Epithelial cell of esophagus (primary cell): ENCODE data around the gene NR3C2.

Source experiments
- DNase-seq: peaks from one replicate; pipeline ENCODE4 v3.0.0; 2010; ENCODE audit warnings: low read depth
- H3K4me3 ChIP-seq: 2 replicates; pipeline ENCODE4 v1.5.1; 2011; ENCODE audit warnings: mild to moderate bottlenecking, low read length, control low read depth
- TF ChIP-seq, protein P1 (sequence below): IDR thresholded peaks from 2 replicates; pipeline ENCODE4 v1.5.1; 2011; ENCODE audit warnings: low read depth, mild to moderate bottlenecking, low read length, control low read depth, inconsistent platforms; ENCODE audit not compliant: insufficient read depth; ENCODE audit errors: missing control alignments

The NR3C2 gene

DNA sequence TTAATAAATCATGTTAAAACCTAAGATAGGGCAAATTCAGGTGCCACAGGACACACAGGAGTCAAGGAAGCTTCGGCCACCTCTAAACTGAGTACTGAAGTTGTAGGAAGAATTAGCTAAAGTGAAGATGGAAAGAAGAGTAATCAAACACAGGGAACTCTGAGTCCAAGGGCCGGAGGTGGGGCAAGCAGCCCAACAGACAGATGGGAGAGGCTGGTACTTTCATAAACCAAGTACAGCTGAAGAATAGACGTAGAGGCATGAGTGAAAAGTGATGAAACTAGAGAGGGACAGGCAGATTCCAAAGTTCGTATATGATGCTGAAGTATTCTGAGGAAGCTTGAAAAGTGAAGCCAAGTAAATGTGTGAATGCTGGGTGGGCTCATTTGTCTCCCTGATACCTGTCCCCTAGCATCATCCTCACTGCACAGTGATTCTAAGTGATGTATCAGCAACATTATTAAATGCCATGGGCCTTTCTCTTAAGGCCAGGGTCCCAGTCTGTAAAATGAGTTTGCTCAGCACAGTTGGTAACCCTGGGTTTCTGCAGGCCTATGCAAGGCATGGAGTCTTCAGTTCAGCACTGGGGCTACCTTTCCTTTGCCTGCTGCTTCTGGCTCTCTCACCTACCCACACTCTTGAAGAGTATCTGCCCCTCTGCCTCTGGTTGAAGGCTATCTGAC, 203.3 kb downstream of the NR3C2 start:
- TF ChIP-seq, protein P1, sequence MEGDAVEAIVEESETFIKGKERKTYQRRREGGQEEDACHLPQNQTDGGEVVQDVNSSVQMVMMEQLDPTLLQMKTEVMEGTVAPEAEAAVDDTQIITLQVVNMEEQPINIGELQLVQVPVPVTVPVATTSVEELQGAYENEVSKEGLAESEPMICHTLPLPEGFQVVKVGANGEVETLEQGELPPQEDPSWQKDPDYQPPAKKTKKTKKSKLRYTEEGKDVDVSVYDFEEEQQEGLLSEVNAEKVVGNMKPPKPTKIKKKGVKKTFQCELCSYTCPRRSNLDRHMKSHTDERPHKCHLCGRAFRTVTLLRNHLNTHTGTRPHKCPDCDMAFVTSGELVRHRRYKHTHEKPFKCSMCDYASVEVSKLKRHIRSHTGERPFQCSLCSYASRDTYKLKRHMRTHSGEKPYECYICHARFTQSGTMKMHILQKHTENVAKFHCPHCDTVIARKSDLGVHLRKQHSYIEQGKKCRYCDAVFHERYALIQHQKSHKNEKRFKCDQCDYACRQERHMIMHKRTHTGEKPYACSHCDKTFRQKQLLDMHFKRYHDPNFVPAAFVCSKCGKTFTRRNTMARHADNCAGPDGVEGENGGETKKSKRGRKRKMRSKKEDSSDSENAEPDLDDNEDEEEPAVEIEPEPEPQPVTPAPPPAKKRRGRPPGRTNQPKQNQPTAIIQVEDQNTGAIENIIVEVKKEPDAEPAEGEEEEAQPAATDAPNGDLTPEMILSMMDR = no peak
- no peak overlapping the region for H3K4me3 ChIP-seq
- DNase-seq = no peak

DNA sequence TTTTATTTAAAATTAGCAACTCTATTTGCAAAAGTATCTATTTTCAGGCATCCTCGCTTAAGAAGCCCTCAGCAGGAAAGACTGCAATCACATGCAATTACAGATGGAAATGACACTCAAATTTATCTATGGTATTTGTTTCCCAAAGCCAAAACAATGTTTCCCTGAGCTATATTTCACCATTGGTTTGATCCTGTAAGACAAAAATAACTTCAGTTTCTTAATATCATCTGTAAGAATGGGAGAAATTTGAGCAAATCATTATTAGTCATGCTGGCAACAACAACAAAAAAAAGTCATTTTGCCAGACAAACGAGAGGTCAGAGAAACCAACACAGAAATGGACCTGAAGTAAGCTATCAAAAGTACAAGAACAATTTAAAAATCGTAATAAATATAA, 204.1 kb downstream of the NR3C2 start:
- no peak overlapping the region for H3K4me3 ChIP-seq
- TF ChIP-seq, protein P1 = no peak
- no peak for DNase-seq

DNA sequence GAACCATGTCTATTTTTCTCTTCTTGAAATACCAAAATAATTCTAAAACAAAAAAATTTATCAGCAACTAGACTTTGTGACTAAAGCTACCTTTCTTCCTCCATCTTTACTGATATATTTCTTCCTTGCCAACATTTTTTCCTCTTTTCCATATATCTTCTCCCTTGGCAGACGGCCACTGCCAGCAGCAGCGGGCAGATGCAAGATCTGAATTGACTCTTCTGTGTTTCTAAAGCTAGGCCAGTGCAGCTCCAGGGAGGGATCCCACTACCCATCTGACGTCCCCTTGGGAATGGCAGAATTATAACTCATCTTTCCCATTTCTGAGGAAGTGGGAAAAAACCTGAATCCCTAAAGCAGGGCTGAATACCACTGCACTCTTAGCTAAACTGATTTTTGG, 206.4 kb downstream of the NR3C2 start:
- TF ChIP-seq, protein P1 = no peak
- DNase-seq = no peak
- H3K4me3 ChIP-seq = no peak overlapping the region

DNA sequence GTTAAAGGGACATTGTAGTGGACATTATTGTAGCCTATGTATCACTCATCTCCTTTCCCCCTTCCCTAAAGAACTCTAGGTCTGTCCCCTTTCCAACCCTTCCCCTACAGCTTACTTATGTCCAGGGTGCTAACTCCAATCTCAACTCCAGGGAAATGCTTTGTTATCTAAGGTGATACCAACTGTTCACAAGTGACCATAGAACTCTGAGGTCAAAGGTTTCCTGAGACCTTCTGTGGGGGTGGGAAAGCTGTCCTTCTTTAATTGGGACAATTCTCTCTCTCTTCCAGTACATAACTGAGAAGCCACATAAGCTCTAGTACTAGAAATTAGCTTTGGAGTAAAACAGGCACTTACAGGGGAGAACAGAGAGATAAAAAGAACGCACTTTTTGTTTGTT, 212.4 kb downstream of the NR3C2 start:
- no peak for DNase-seq
- TF ChIP-seq, protein P1 = no peak
- no peak overlapping the region for H3K4me3 ChIP-seq

DNA sequence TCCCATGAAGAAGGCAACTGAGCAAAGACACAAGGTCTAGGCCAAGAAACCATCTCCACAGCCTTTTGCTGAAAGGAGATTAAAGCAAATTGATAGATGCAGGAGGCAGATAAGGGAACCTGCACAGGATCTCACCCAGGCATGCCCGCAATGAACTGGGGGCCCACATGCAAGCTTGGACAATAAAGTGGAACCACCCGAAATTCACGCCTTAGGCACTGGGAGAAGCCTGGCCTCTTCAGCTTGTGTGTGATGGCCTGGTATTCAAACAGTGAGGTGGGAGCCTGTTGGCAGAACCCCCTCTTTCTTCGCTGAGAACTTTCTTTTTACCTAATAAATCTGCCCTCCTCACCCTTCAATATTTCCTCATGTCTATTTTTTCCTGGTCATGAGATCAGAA, 213.2 kb downstream of the NR3C2 start:
- H3K4me3 ChIP-seq = no peak overlapping the region
- TF ChIP-seq, protein P1 = no peak
- no peak for DNase-seq

DNA sequence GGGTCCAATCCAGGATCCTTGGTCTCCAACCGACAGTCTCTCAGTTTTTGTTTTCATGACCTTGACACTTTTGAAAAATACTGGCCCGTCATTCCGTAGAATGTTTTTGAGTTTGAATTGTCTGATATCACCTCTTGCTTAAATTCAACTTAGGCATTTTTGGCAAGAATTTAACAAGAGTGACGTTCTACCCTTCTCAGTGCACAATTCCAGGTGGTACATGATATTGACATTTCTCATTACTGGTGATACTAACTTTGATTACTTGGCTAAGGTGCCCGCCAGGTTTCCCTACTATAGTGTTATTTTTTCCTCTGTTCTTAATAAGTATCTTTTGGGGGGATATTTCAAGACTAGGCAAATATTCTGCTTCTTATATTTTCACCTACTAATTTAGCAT, 215.1 kb downstream of the NR3C2 start:
- TF ChIP-seq, protein P1 = no peak
- H3K4me3 ChIP-seq = no peak overlapping the region
- no peak for DNase-seq

DNA sequence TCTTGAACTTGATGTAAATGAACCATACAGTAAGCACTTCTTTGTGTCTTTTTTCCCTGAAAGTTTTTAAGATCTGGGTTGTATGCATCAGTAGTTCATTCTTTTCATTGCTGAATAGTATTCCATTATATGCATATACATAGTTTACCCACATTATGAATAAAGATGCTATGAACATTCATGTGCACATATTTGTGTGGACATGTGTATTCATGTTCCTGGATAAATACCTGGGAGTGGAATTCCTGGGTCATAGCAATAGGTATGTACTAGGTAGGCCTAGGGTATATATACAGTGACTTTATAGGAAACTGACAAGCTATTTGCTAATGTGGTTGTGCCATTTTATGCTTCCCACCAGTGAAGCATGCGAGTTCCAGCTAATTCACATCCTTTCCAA, 215.9 kb downstream of the NR3C2 start:
- DNase-seq = peak; percentile 36
- H3K4me3 ChIP-seq = no peak overlapping the region
- TF ChIP-seq, protein P1 = no peak
